Measurements from ENCODE around the gene ITGB1BP1. TPM values are rescaled to one million over a fixed set of nuclear protein-coding genes. Genes with fewer than 3 reads are reported as not detected.

Gene ITGB1BP1, protein sequence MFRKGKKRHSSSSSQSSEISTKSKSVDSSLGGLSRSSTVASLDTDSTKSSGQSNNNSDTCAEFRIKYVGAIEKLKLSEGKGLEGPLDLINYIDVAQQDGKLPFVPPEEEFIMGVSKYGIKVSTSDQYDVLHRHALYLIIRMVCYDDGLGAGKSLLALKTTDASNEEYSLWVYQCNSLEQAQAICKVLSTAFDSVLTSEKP
- total RNA-seq (2014; rRNA removed; shearing (Covaris generic); ENCODE audit: low replicate concordance), result 95.1 and 158 TPM in 2 replicates

- peaks cover 13% of the 10 kb centered on the region for H3K36me3 ChIP-seq
- no peaks in the 10 kb centered on the region for H3K9me3 ChIP-seq
- peak; percentile 96 for DNase-seq
- peak within 1 kb of the TSS; percentile 91 for H3K4me3 ChIP-seq
- no peaks in the 10 kb centered on the region for H3K27me3 ChIP-seq
Measured at GRCh38 chr2:9423100-9423921, at the start of gene ITGB1BP1, which contains the start of gene CPSF3. ITGB1BP1 (minus strand) TSS chr2:9423528; CDS start chr2:9418697, 4,831 bp downstream. CPSF3 (plus strand) TSS chr2:9423654; CDS start chr2:9423774, 120 bp downstream.

DNA sequence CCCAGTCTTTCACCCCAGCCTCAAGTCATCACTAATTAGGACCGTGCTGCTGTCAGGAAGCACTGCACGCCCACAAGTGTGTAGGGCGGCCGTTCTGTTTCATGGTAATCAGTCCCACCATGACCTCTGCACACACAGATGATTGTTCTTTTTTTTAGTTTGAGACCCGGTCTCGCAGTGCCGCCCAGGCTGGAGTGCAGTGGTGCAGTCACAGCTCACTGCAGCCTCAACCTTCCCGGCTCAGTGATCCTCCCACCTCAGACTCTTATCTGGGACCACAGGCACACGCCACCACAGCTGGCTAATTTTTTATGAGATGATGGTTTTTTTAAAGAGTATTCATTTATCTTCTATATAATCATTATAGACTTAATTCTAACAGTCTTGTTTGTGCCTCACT is 49.2 kb upstream of the ITGB1BP1 start:
- no peak for DNase-seq
- H3K36me3 ChIP-seq, result peaks cover 44% of the 10 kb centered on the region
- no peak overlapping the region for H3K4me3 ChIP-seq
- no peaks in the 10 kb centered on the region for H3K27me3 ChIP-seq
- H3K9me3 ChIP-seq, result peaks cover 8% of the 10 kb centered on the region

- Histone ChIP-seq H3K36me3 (peaks cover 34% of the 10 kb centered on the region), H3K9me3 (0 out of 2 replicates have a peak, but pooled peaks cover 1% of the 10 kb centered on the region), H3K4me3 (no peak overlapping the region), H3K27me3 (no peaks in the 10 kb centered on the region)
- no peak for DNase-seq
Measured at GRCh38 chr2:9471206-9471605, 47.9 kb upstream of the ITGB1BP1 start.

- DNase-seq, result no peak
- Histone ChIP-seq H3K9me3 (no peaks in the 10 kb centered on the region), H3K36me3 (peaks cover 20% of the 10 kb centered on the region), H3K27me3 (no peaks in the 10 kb centered on the region), H3K4me3 (no peak overlapping the region)
Measured at GRCh38 chr2:9467687-9468086, 44.4 kb upstream of the ITGB1BP1 start.

GRCh38 chr2:9466147-9466683 is 42.9 kb upstream of the ITGB1BP1 start:
- Histone ChIP-seq H3K4me3 (no peak overlapping the region), H3K9me3 (no peaks in the 10 kb centered on the region), H3K27me3 (no peaks in the 10 kb centered on the region), H3K36me3 (peaks cover 21% of the 10 kb centered on the region)
- no peak for DNase-seq

- Histone ChIP-seq H3K9me3 (no peaks in the 10 kb centered on the region), H3K27me3 (no peaks in the 10 kb centered on the region), H3K4me3 (no peak overlapping the region), H3K36me3 (peaks cover 25% of the 10 kb centered on the region)
- DNase-seq, result no peak
Measured at GRCh38 chr2:9465170-9465569, 41.8 kb upstream of the ITGB1BP1 start.

- Histone ChIP-seq H3K36me3 (peaks cover 18% of the 10 kb centered on the region), H3K9me3 (no peaks in the 10 kb centered on the region), H3K4me3 (no peak overlapping the region), H3K27me3 (no peaks in the 10 kb centered on the region)
- no peak for DNase-seq
Measured at GRCh38 chr2:9463698-9464034, 40.3 kb upstream of the ITGB1BP1 start.

GRCh38 chr2:9462886-9463697 is 39.8 kb upstream of the ITGB1BP1 start:
- no peaks in the 10 kb centered on the region for H3K27me3 ChIP-seq
- no peak overlapping the region for H3K4me3 ChIP-seq
- no peaks in the 10 kb centered on the region for H3K9me3 ChIP-seq
- H3K36me3 ChIP-seq, result peaks cover 22% of the 10 kb centered on the region
- DNase-seq, result no peak

- H3K36me3 ChIP-seq, result peaks cover 18% of the 10 kb centered on the region
- no peaks in the 10 kb centered on the region for H3K27me3 ChIP-seq
- H3K4me3 ChIP-seq, result no peak overlapping the region
- H3K9me3 ChIP-seq, result no peaks in the 10 kb centered on the region
- DNase-seq, result no peak
Measured at GRCh38 chr2:9462313-9462712, 39.0 kb upstream of the ITGB1BP1 start.

DNA sequence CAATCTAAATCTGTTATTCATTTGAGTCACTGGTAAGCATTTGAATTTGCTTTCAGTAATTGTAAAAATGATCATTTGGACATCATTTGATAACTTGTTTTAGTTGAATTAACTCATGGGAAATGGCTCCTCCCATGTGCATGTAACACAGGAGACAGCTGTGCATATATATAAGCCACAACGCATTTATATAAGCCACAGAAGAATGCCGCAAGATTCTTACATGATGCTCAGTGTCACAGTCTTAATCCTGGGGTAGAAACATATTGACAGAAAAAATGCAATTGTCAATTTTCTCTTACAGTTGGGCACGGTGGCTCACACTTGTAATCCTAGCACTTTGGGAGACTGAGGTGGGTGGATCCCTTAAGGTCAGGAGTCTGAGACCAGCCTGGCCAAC is 37.8 kb upstream of the ITGB1BP1 start:
- peaks cover 29% of the 10 kb centered on the region for H3K36me3 ChIP-seq

GRCh38 chr2:9460441-9461017 is 37.2 kb upstream of the ITGB1BP1 start:
- DNase-seq, result no peak
- Histone ChIP-seq H3K4me3 (no peak overlapping the region), H3K27me3 (no peaks in the 10 kb centered on the region), H3K36me3 (peaks cover 27% of the 10 kb centered on the region), H3K9me3 (no peaks in the 10 kb centered on the region)

More for the DNA sequence above, 37.8 kb upstream of the ITGB1BP1 start:
- H3K9me3 ChIP-seq, result no peaks in the 10 kb centered on the region
- H3K4me3 ChIP-seq, result no peak overlapping the region
- DNase-seq, result no peak
- H3K27me3 ChIP-seq, result no peaks in the 10 kb centered on the region

DNA sequence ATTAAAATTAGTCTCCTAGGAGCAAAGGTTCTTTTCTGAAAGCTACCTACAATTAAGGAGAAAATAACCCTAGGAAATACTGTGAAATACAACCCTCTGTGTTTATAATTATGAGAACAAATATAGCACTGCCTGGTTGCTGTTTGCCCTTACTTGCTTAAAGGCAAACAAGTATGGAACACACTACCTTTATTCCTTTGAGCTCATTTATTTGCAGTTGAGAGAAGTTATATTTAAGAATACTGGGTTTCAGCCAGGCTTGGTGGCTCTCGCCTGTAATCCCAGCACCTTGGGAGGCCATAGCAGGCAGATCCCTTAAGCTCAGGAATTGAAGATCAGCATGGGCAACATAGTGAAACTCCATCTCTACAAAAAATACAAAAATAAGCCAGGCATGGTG is 27.9 kb upstream of the ITGB1BP1 start:
- Histone ChIP-seq H3K4me3 (no peak overlapping the region), H3K36me3 (peaks cover 33% of the 10 kb centered on the region), H3K27me3 (no peaks in the 10 kb centered on the region), H3K9me3 (no peaks in the 10 kb centered on the region)
- no peak for DNase-seq

DNA sequence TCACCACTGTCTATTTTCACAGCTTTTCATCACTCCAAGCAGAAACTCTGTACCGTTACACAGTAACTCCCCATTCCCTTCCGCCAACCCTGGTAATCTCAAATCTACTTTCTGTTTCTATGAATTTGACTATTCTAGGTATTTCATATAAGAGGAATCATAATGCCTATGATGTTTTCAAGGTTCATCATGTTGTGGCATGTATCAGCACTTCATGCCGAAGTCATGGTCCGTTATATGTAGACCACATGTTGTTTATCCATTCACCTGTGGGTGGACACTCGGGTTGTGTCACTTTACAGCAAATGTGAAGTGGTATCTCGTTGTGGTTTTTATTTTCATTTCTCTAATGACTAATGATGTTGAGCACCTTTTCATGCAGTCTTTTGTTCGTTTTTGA is 21.8 kb upstream of the ITGB1BP1 start:
- no peak for DNase-seq
- Histone ChIP-seq H3K36me3 (peaks cover 56% of the 10 kb centered on the region), H3K9me3 (no peaks in the 10 kb centered on the region), H3K27me3 (no peaks in the 10 kb centered on the region), H3K4me3 (no peak overlapping the region)

GRCh38 chr2:9443526-9443925 is 20.2 kb upstream of the ITGB1BP1 start:
- no peak for DNase-seq
- no peaks in the 10 kb centered on the region for H3K27me3 ChIP-seq
- H3K4me3 ChIP-seq, result no peak overlapping the region
- H3K9me3 ChIP-seq, result no peaks in the 10 kb centered on the region
- peaks cover 53% of the 10 kb centered on the region for H3K36me3 ChIP-seq

- no peak for DNase-seq
- H3K4me3 ChIP-seq, result no peak overlapping the region
- no peaks in the 10 kb centered on the region for H3K9me3 ChIP-seq
- peaks cover 65% of the 10 kb centered on the region for H3K36me3 ChIP-seq
- H3K27me3 ChIP-seq, result no peaks in the 10 kb centered on the region
Measured at GRCh38 chr2:9441556-9441955, 18.2 kb upstream of the ITGB1BP1 start.

GRCh38 chr2:9440058-9440727 is 16.9 kb upstream of the ITGB1BP1 start:
- no peak for DNase-seq
- H3K36me3 ChIP-seq, result peaks cover 66% of the 10 kb centered on the region
- no peak overlapping the region for H3K4me3 ChIP-seq
- H3K27me3 ChIP-seq, result no peaks in the 10 kb centered on the region
- no peaks in the 10 kb centered on the region for H3K9me3 ChIP-seq
